ENCODE measurements around the gene CFC1.
"Not testable (repeated sequence)": the region's sequence is repeated elsewhere in the genome, so short reads cannot be mapped to it uniquely, and the experiment has no call there.

The CFC1 gene

DNA sequence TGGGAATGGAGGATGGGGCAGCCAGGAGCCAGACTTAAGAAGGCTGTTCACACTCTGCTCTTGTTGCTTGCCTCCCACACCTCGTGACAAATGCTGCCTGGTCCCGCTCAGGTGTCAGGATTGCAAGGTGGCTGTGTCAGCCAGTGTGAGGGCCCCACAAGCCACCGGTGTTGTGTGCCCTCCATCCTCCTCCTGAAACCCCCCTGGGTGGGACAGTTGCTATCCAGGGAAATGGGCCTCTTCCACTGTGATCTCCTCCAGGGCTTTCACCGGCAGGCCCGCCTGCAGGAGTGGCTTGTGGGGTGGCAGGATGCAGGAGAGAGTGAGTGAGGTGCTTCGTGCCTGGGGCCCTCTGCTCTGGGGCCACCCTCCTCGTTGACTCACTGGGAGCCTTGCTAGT lies 16.4 kb downstream of the CFC1 start:
- not testable (repeated sequence) for DNase-seq

DNA sequence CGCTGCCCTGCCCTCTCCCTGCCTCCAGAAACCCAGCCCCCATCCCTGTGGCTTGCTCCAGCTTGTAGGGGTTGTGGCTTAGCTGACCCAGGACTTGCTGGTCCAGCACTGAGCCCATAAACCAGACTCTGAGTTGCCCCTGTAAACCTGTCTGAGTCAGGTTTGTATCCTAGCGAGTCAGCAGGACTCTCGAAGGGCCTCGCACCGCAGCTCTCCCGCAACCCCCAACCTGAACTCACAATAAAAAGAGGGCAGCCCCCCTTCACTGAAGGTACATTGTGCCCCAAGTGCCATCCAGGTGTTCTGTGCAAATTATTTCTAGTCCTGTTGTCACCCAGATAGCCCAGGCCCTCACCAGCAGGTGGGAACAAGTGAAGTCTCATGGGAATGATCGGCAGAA lies 17.9 kb downstream of the CFC1 start:
- not testable (repeated sequence) for DNase-seq

DNA sequence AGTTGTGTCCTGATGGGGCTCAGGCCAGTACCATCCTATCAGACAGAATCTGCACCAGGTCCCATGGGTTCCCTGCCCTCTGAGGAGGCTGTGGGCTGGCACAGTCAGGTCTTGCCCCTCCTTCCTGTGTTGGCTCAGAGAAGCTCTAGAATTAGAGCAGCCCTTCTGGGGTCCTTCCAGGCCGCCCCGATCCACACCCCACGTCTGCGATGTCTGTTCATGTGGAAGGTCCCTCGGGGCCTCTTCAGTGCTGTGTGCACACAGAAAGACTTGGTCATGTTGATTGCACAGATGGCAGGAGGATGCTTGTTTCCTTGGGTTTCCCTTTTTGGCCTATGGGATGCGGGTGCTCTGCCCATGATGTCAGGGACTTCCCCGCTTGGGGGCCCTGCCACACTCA lies 20.3 kb downstream of the CFC1 start:
- DNase-seq, result not testable (repeated sequence)

DNA sequence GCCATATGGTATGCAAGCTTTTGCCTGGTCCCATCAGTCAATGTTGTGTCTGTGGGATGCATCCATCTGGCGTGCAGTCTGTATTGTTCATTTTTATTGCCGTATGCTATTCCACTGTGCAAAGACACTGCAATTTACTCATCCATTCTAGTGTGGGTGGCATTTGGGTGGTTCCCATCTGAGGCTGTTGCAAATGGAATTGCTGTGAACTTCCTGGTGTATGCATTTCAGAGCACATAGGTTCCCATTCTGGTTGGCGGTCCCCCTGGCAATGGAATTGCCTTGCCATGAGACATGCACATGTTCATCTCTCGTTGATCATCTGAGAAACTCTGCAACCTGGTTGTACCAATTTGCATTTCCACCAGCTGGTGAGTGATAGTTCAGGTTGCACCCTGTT lies 21.8 kb downstream of the CFC1 start:
- DNase-seq, result not testable (repeated sequence)

DNA sequence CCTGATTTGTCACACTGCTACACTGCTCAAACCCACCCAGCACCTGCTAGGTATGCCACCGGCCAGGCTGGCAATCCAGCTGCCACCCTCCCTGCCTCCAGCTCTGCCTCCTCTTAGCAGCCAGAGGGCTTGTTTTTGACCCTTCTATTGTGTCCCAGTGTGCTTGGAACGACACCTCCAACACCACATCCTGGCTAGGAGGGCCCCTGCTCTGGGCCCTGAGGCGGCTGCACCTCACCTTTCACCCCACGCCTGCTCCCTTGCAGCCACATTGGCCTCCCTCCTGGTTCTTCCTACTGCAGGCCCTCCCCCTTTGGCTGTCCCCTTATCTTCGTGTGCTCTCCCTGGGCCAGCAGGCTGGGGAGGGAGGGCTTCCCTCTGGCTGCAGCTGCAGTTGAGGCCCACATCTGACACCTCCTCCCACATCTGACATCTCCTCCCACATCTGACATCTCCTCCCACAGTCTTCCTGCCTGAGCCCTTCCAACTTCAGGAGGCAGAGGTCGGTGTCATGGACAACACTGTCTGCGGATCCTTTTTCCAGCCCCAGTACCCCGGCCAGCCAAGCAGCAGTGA lies 23.1 kb downstream of the CFC1 start:
- not testable (repeated sequence) for DNase-seq

DNA sequence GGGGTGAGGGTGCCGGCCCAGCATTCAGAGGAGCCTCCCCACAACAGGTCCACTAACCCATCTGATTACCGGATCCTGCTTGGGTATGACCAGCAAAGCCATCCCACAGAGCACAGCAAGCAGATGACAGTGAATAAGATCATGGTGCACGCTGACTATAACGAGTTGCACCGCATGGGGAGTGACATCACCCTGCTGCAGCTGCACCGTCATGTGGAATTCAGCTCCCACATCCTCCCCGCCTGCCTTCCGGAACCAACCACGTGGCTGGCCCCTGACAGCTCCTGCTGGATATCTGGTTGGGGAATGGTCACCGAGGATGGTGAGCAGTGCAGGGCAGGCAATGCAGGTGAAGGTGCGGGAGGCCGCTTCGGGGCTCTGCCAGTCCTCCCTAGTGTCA lies 25.1 kb downstream of the CFC1 start:
- DNase-seq, result not testable (repeated sequence)

DNA sequence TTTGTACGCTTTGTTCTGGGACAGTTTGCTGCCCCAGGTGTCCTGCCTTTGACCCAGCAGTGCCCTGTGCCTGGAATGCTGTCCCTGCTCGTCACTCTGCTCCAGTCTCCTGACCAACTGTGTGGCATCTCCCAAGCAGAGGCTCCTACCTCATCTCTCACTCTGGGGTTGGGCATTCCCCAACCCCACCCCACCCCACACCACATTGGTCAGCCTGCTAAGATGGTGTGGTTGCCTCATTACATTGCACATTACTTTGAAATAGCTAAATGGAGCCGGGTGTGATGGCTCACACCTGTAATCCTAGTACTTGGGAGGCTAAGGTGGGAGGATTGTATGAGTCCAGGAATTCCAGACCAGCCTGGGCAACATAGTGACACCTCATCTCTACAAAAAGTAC lies 27.4 kb downstream of the CFC1 start:
- not testable (repeated sequence) for DNase-seq

DNA sequence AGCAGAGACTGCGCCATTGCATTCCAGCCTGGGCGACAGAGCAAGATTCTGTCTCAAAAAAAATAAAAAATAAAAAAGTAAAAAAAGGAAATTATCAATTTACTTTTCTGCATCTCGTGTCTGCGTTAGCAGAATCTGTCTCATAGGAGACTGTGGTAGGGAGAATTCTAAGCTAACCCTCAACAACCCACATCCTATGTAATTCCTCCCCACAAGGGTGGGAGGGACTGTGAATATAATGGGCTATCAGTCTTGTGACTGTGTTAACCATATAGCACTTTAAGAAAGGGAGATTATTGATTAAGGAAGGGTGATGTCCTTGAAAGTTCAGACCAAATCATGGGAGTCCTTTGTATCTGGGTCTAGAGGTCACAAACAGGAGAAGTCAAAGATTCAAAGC lies 33.2 kb downstream of the CFC1 start:
- DNase-seq, result not testable (repeated sequence)

DNA sequence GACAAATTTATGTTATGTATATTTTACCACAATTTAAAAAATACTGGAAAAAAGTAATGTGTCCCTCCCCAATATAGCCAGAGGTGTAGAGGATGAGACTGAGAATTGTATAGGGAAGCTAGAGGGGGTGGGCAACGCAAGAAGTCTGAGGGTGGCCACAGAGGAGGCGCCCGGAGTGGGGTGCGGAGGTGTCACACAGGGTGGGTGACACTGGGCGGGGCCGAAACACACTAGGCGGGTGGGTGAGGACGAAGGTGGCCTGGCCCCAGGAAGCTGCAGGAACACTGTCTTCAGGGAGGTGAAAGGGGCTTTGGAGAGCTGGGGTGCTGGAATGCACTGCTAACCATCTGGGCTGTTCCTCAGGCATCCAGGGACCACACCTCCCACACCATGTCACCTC lies 42.9 kb downstream of the CFC1 start:
- not testable (repeated sequence) for DNase-seq

DNA sequence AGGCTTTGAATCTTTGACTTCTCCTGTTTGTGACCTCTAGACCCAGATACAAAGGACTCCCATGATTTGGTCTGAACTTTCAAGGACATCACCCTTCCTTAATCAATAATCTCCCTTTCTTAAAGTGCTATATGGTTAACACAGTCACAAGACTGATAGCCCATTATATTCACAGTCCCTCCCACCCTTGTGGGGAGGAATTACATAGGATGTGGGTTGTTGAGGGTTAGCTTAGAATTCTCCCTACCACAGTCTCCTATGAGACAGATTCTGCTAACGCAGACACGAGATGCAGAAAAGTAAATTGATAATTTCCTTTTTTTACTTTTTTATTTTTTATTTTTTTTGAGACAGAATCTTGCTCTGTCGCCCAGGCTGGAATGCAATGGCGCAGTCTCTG lies 45.2 kb downstream of the CFC1 start:
- DNase-seq, result not testable (repeated sequence)

DNA sequence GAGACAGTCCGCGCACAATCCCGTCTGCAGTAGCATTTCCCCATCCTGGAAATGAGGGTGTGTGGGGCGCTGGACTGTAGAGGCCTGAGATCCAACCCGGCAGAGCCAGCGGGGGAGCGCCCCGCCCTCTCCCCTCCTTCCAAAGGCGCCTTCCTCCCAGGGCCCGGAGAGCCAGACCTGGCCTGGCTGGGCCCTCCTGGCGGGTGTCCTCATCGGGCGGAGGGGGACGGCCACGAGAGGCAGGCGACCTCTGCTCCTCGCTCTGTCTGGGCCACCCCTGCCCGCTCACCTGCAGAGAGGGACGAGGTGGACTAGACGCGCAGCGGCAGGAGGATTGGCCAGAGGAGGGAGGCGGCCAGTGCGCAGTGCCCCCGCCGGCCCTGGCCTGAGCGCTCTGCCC lies 49.9 kb downstream of the CFC1 start:
- not testable (repeated sequence) for DNase-seq

DNA sequence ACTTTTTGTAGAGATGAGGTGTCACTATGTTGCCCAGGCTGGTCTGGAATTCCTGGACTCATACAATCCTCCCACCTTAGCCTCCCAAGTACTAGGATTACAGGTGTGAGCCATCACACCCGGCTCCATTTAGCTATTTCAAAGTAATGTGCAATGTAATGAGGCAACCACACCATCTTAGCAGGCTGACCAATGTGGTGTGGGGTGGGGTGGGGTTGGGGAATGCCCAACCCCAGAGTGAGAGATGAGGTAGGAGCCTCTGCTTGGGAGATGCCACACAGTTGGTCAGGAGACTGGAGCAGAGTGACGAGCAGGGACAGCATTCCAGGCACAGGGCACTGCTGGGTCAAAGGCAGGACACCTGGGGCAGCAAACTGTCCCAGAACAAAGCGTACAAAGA lies 51.0 kb downstream of the CFC1 start:
- DNase-seq, result not testable (repeated sequence)

DNA sequence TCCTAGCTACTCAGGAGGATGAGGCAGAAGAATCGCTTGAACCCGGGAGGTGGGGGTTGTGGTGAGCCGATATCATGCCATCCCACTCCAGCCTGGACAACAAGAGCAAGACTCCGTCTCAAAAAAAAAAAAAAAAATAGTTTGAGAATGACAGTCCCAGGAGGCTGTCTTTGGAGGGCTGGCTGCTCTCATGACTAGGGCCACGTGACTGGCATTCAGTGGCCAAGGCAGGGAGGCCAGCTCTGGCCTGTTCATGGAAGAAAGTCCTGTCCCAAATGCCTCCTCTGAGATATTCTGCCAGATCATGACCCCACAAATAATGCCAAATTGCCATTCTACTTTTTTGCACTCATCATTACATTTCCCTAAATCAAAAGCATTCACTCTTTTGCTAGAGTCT lies 54.4 kb downstream of the CFC1 start:
- DNase-seq, result not testable (repeated sequence)

DNA sequence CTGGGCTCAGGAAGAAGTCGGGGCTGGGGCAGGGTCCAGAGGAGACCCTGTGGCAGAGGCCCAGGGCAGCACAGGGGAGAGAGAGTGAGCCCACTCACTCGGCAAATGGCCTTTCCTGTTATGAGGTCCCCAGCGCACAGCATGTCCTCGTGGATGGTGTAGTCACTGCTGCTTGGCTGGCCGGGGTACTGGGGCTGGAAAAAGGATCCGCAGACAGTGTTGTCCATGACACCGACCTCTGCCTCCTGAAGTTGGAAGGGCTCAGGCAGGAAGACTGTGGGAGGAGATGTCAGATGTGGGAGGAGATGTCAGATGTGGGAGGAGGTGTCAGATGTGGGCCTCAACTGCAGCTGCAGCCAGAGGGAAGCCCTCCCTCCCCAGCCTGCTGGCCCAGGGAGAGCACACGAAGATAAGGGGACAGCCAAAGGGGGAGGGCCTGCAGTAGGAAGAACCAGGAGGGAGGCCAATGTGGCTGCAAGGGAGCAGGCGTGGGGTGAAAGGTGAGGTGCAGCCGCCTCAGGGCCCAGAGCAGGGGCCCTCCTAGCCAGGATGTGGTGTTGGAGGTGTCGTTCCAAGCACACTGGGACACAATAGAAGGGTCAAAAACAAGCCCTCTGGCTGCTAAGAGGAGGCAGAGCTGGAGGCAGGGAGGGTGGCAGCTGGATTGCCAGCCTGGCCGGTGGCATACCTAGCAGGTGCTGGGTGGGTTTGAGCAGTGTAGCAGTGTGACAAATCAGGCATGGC lies 55.4 kb downstream of the CFC1 start:
- DNase-seq, result not testable (repeated sequence)

DNA sequence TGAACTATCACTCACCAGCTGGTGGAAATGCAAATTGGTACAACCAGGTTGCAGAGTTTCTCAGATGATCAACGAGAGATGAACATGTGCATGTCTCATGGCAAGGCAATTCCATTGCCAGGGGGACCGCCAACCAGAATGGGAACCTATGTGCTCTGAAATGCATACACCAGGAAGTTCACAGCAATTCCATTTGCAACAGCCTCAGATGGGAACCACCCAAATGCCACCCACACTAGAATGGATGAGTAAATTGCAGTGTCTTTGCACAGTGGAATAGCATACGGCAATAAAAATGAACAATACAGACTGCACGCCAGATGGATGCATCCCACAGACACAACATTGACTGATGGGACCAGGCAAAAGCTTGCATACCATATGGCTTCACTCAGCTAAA lies 56.6 kb downstream of the CFC1 start:
- DNase-seq, result not testable (repeated sequence)

All from stimulated activated CD4-positive, alpha-beta T cell treated with anti-CD3 and anti-CD28 coated beads, Interleukin-4, amount 100 ng/mL, for 1 hour (primary cell).